GM06990 (cell line): ENCODE results near the gene LYRM4.

Source experiments
- DNase-seq: peaks from one replicate; pipeline ENCODE4 v3.0.0-alpha.2; 2011; ENCODE audit not compliant: insufficient read length; ENCODE audit errors: extremely low read depth
- H3K27me3 ChIP-seq: replicated peaks from 2 replicates; pipeline ENCODE4 v1.6.0; 2011; ENCODE audit warnings: low read length; ENCODE audit not compliant: control insufficient read depth, insufficient read depth
- H3K36me3 ChIP-seq: 2 replicates; pipeline ENCODE4 v1.5.1; 2011; ENCODE audit warnings: low read length; ENCODE audit not compliant: control insufficient read depth, insufficient read depth
- H3K4me3 ChIP-seq: replicated peaks from 2 replicates; pipeline ENCODE4 v1.5.1; 2011; ENCODE audit warnings: low read depth, mild to moderate bottlenecking, control low read depth, low read length
- CTCF ChIP-seq: IDR thresholded peaks from 2 replicates; pipeline ENCODE4 v1.5.1; 2011; ENCODE audit warnings: low read length, control low read depth, mild to moderate bottlenecking, inconsistent platforms; ENCODE audit not compliant: insufficient read depth, poor library complexity, severe bottlenecking

Gene LYRM4

GRCh38 chr6:5184218-5184617 lies 76.5 kb downstream of the LYRM4 start:
- Histone ChIP-seq H3K4me3 (no peak overlapping the region), H3K36me3 (no peaks in the 10 kb centered on the region), H3K27me3 (no peaks in the 10 kb centered on the region)
- DNase-seq: no peak
- TF ChIP-seq CTCF: no peak

- Histone ChIP-seq H3K27me3 (no peaks in the 10 kb centered on the region), H3K4me3 (no peak overlapping the region), H3K36me3 (no peaks in the 10 kb centered on the region)
- TF ChIP-seq CTCF: no peak
- DNase-seq: no peak
Observed at GRCh38 chr6:5181510-5182317, 79.0 kb downstream of the LYRM4 start.

GRCh38 chr6:5180636-5181035 lies 80.1 kb downstream of the LYRM4 start:
- TF ChIP-seq CTCF: no peak
- Histone ChIP-seq H3K36me3 (no peaks in the 10 kb centered on the region), H3K4me3 (no peak overlapping the region), H3K27me3 (no peaks in the 10 kb centered on the region)
- DNase-seq: no peak

- Histone ChIP-seq H3K27me3 (no peaks in the 10 kb centered on the region), H3K4me3 (no peak overlapping the region), H3K36me3 (no peaks in the 10 kb centered on the region)
- DNase-seq: no peak
- TF ChIP-seq CTCF: no peak
Observed at GRCh38 chr6:5179917-5180316, 80.8 kb downstream of the LYRM4 start.

- Histone ChIP-seq H3K4me3 (no peak overlapping the region), H3K36me3 (no peaks in the 10 kb centered on the region), H3K27me3 (no peaks in the 10 kb centered on the region)
- no peak for TF ChIP-seq CTCF
- DNase-seq: no peak
Observed at GRCh38 chr6:5178806-5179205, 81.9 kb downstream of the LYRM4 start.
